GM21390 (cell line): ENCODE results near the gene ATG10.
A peak's percentile ranks its signal among the peaks of the same experiment; 100 is the strongest.
"Not testable (repeated sequence)": the region's sequence is repeated elsewhere in the genome, so short reads cannot be mapped to it uniquely, and the experiment has no call there.

Experiments used
- ATAC-seq: cut with Tn5 transposase; IDR thresholded peaks from one replicate; pipeline ENCODE4 v1.9.1; 2021; ENCODE audit not compliant: unreplicated experiment

The ATG10 gene

DNA sequence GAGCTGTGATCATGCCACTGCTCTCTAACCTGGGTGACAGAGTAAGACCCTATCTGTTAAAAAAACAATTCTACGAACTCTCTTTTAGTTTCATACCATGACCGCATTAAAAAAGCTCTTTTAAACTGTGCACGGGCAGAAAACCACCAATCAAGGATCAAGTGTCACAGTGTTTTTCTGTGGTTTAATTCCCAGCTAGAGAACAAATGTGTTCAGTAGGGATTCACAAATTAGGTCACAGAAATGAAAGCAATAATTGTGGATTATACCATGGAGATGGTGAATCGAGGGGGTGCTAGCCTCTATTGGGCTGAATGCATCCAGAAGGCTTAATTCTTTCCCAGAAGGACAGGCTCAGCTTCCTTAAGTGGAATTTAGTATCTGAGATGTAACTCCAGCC lies 79.1 kb downstream of the ATG10 start:
- ATAC-seq = no peak

DNA sequence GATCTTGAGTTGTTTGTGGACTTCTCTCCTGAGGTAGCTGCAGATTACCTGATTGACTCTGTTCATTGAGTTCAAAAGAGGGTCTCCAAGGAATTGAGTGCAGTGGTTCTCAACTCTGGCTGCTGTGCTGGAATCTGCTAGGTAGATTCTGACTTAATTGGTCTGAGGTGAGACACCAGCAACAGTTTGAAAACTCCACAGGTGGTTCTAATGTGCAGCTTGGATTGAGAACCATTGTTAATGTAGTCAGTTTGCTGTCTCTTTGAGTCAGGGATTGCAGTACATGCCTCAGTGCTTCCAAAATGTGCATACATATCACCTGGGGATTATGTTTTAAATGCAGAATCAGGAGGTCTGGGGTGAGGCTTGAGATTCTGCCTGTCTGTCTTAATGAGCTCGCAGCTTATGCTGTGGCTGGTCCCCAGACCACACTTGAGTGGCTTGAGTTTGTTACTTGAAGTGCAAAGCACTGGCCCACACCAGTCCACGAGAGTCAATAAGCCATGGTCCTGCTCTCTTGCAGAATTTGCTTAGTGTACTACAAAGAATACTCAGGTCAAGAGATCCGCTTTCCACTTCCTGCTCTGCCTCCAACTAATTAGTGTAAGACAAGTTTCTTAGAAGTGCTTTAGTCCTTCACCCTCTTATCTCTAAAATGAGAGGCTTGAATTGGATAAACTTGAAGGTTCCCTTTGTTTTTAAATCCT lies 82.3 kb downstream of the ATG10 start:
- no peak for ATAC-seq

DNA sequence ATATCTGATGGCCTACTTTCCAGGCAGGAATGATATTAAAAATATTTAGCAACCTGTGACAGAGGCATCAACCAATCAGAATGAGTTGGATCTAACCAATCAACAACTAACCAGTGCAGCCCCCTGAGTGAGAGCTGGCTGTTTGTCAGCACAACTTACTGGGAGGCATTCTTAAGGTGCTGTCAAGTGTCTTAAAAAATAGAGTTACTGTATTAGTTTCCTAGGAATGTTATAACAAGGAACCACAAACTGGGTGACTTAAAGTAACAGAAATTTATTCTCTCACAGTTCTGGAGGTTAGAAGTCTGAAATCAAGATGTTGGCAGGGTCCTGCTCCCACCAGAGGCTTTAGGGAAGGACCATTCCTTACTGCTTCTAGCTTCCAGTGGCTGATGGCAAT lies 85.2 kb downstream of the ATG10 start:
- no peak for ATAC-seq

GRCh38 chr5:82058710-82059109 lies 86.9 kb downstream of the ATG10 start:
- peak; percentile 83 for ATAC-seq

DNA sequence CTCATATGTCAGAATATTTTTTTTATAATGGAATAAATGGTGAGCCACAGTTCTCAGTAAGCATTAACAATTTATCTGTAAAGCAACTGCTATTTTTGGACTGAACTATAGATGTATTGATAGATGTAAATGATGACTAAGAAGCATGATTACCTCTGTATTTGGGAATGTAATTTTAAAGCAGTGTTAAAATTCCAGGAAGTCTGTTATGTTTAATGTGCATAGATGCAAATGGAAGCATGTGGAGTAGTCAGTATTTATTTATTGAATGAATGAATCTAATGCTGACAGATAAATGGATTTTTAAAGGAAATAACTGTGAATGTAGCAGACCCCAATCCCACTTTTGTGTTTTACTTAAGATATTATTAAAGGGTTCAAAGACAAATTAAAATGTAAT lies 95.0 kb downstream of the ATG10 start:
- no peak for ATAC-seq

GRCh38 chr5:82068042-82068441 lies 96.2 kb downstream of the ATG10 start:
- ATAC-seq = not testable (repeated sequence)

DNA sequence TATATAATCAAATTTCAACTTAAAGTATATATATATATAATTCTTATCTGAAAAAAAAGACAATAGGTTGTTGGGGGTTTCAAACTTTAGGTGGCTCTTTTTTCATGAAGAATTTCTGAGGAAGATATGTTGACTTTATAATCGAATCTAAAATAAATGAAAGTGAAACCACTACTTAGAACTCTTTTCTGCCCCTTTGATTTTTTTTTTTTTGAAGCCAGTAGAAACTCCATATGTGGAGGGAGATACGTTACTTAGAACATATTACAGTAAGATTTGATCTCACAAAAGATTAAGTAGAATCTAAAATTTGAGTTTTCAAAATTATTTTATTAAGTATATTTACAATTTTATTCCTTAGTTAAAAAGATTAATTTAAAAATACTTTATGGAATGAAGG lies 96.9 kb downstream of the ATG10 start:
- ATAC-seq = no peak

GRCh38 chr5:82072138-82072537 lies 100.3 kb downstream of the ATG10 start:
- ATAC-seq = no peak

DNA sequence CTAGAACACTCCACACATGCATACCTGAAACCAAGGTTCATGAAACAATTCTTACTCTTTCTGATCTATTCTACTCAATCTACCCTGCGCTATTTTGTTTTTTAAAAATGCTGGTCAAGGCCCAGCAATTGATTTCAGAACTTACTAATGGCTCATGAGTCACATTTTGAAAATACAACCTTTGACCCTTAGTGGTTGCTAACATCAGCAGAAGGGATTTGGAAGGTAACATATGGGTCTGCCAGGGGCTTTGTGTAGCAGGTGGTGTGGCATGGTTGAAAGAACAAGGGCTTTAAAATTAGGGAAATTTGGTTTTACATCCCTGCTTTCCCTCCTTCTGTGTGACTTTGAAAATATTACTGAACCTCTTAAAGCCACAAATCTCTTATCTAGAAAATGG lies 101.4 kb downstream of the ATG10 start:
- no peak for ATAC-seq

- no peak for ATAC-seq
Measured at GRCh38 chr5:82074950-82075349, 103.1 kb downstream of the ATG10 start.

GRCh38 chr5:82077496-82077895 lies 105.7 kb downstream of the ATG10 start:
- no peak for ATAC-seq

GRCh38 chr5:82091617-82092016 lies 119.8 kb downstream of the ATG10 start:
- ATAC-seq = no peak

DNA sequence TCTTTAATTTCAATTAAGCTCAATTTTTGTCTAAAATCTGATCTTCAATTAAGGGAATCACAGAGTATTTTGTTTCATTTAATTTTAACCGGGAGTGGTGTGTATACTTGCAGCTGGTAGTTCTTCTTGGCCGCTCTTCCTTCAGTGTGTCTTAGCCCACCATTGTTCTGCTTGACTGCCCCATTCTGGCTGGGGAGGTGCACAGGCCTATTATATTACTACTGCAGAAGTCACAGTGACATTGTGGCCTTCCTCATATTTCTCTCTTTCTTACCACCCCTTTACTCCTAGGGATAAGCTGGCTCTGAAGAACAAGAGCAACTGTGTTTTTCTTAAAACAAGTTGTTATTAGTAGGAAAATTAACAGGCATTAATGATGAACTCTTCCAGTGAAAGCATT lies 123.7 kb downstream of the ATG10 start:
- ATAC-seq = no peak

GRCh38 chr5:82096249-82096648 lies 124.4 kb downstream of the ATG10 start:
- no peak for ATAC-seq

DNA sequence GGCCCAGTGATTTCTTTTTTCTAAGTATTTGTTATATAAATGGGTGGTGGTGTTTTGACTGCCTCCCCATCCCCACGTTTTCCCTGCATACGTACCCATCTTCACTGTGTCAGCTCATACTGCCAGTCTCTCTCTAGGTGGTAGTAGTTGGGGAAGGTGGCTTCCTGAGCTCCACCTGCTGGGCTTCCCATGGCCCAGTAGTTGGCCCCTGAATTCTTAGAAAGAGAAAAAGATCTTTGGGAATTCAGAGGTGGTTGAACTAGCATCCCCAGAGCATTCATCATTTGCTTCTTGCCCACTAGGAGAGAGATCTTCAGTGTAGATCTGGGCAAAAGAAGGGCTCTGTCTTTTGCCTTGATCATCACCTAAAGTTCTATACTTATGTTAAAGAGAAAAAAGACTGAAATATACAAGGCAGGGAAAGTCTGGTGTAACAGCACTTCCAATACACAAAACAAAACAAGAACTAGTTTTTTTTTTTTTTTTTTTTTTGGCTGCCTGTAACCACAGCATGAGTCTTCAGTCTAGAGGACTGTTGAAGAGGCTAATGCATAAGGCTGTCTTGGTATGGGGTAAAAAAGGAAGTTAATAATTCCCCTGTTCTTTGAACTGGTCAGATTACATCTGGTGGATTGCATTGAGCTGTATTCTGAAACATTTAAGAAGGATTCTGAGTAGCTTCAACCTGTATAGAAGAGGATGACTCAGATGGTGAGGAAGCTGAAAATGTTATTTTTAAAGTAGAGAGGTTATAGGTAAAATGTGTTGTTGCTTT lies 128.7 kb downstream of the ATG10 start:
- peak; percentile 91 for ATAC-seq

GRCh38 chr5:82104872-82105271 lies 133.0 kb downstream of the ATG10 start:
- no peak for ATAC-seq

- ATAC-seq = no peak
Measured at GRCh38 chr5:82105457-82105856, 133.6 kb downstream of the ATG10 start.

DNA sequence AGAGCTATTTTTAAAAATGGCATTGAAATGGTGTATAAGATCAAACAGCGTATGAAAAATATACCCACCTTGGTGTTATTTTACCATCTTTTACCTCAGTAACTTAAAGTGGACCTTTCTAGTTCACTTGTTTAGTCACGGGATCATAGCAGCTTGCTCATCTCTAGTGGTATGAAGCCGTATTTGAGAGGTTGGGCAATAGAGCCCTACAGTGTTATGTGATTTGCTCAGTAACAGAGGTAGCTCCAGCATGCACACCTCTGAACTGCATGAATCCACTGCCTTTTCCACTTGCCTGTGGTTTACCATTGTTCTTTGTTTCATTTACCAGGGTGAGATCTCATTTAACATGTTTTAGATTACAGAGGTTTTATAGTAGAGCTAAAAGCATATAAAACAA lies 134.4 kb downstream of the ATG10 start:
- no peak for ATAC-seq

- no peak for ATAC-seq
Measured at GRCh38 chr5:82106756-82107155, 134.9 kb downstream of the ATG10 start.

DNA sequence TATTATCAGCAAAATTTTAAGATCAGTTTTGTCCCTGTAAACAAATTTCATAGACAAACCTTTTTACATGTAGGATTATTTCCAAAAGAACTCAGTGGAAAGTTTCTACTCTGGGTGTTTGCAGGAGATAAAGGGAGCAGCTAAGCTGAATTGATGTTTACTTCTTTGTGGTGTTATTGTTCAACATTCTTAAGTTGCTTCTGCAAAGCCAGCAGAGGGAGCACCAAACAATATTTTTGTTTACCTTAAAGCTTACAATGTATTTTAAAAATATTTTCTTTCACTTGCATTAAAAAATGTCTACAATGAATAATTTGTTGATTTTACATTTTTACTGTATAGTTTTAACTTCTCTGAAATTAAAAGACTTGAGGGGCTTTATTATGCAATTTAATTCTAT lies 135.4 kb downstream of the ATG10 start:
- no peak for ATAC-seq

DNA sequence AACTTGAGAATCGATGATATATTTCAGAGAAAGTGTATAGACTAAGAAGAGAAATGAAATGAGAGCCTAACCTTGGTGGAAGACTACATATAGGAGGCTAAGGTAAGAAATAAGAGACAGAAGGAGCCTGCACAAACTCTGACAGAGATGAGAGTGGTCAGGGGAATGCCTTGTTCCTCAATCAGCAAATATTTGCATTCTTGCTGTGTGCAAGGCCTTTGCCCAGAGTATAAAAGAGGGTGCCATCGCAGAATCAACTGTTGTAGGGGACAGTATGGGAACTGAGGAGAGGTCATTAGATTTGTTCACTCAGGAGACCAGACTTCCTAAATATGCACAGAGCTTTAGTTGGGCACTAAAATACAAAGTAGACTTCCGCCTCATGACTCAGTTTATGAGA lies 137.2 kb downstream of the ATG10 start:
- ATAC-seq = no peak

GRCh38 chr5:82109915-82110314 lies 138.1 kb downstream of the ATG10 start:
- not testable (repeated sequence) for ATAC-seq

GRCh38 chr5:82111191-82111590 lies 139.4 kb downstream of the ATG10 start:
- ATAC-seq = peak; percentile 79
